ENCODE measurements around the gene PNMA6E. TPM values are rescaled to one million over a fixed set of nuclear protein-coding genes. Genes with fewer than 3 reads are reported as not detected.
"Not testable (repeated sequence)": the region's sequence is repeated elsewhere in the genome, so short reads cannot be mapped to it uniquely, and the experiment has no call there.

Gene PNMA6E
- total RNA-seq, 5 donors from 2014 or later (not counting 1 experiment from before 2014, with no cell fraction given), result not detected

DNA sequence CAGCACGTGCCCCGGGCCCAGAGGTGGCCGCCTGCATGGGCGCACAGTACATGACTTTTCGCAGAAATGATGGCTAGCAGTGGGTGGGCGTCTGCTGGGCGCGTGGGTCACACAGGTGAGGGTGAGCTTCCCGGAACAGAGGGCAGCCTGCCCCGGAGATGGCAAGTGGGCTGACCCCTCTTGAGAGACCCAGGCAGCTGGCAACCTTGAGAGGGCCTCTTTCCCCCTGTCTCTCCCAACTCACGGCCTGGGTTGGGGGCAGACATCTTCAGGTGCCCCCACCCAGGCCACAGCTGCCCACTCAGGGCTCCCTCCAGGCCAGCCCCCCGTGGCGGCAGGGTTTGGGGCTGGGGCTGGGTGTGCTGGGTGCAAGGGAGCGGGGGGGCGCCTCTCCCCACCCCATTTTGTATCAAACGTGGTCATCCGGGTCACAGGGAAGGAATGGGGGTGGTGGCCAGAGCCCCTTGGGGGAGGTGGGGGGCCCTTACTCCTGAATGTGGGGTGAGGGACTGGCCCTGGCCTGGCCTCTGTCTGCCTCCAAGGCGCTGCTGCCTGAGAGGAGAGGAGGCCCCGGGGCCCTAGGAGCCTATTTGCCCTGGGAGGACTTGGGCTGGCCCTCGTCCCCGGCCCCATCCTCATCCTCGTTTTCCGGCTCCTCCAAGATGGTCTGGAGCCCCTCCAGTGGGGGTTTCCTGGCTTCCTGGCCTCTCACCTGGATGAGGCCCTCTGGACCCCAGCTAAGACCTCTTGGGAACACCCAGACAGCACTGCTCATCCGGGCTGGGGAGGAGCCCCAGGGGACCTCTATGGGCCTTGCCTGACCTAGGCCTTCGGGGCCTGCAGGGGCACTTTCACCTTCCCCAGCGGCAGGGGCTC, 4.6 kb downstream of the PNMA6E start:
- no peak overlapping the region for H3K4me3 ChIP-seq (ENCODE audit: control insufficient read depth in 1 of 2, extremely low read depth in 1 of 2, low read length in 1 of 2)
- DNase-seq, result no peak
- peak in 1 of 4 experiments; percentile 32 for ATAC-seq (replicated peaks in 1 of 4)
- H3K9me3 Mint-ChIP-seq, result no peaks in the 10 kb centered on the region
- no peak overlapping the region for H3K27ac ChIP-seq (ENCODE audit: low read length)
- POLR2A ChIA-PET, result no interaction called here
- H3K4me1 ChIP-seq (ENCODE audit: control insufficient read depth in 1 of 2, extremely low read depth in 1 of 2, insufficient read depth in 2 of 2, low read length in 2 of 2), result peaks cover 0 to 3% of the 10 kb centered on the region in 2 experiments
- H3K27me3 Mint-ChIP-seq, result peaks cover 0 to 11% of the 10 kb centered on the region in 2 donors
- H3K27me3 ChIP-seq (replicated peaks in 1 of 2; ENCODE audit: control insufficient read depth in 2 of 2, extremely low read depth in 1 of 2, insufficient read depth in 2 of 2, low read length in 1 of 2), result peaks cover 0 to 3% of the 10 kb centered on the region in 2 experiments
- no peak overlapping the region for H3K4me3 Mint-ChIP-seq
- H3K36me3 ChIP-seq (ENCODE audit: control insufficient read depth in 2 of 2, extremely low read depth in 1 of 2, insufficient read depth in 1 of 2, low read length in 1 of 2), result no peaks in the 10 kb centered on the region
- H3K4me1 Mint-ChIP-seq, result peaks cover 0 to 3% (median 0%) of the 10 kb centered on the region in 3 donors
- H3K9me3 ChIP-seq, result no peaks in the 10 kb centered on the region
- CTCF ChIA-PET, result no interaction called here
- no peak overlapping the region for H3K27ac Mint-ChIP-seq
- no peaks in the 10 kb centered on the region for H3K36me3 Mint-ChIP-seq
- 80% methylated on average over 4 of the region's 26 CpGs for WGBS (ENCODE audit: insufficient coverage)

DNA sequence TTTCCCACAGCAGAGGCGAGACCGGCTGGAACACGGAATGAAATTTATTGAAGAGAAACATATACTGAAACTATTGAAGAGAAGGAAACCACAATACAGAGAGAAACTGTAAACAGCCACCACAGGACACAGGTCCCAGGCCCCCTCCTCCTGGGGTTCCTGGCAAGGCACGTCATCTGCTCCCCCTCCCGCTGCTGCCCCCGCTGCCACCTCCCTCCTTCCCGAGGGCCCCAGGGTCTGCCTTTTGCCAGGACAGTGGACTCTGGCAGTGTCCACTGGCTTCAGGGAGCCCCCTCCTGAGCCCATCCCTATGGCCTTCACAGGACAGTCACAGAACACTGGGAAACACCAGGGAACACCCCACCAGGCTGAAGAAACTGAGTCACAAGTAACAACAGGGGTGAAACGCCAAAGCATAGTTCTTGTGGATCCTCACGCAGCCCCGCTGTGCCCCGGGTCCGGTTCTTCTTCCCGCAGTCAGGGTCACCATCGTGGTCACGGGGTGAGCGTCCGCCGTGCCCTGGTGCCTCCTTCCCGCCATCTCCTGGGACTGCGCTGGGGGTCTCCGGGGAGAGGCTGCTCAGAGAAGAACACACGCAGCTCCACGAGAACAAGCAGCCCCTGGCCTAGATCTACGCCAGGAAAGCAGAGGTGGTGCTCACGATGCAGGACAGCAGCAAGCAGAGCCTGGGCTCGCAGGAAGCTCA, 5.4 kb downstream of the PNMA6E start:
- H3K9me3 ChIP-seq, result no peaks in the 10 kb centered on the region
- Mint-ChIP-seq H3K4me1 (peaks cover 0 to 3% (median 0%) of the 10 kb centered on the region in 3 donors), H3K9me3 (no peaks in the 10 kb centered on the region), H3K27ac (no peak overlapping the region), H3K27me3 (peaks cover 0 to 8% of the 10 kb centered on the region in 2 donors), H3K4me3 (no peak overlapping the region), H3K36me3 (no peaks in the 10 kb centered on the region)
- H3K27ac ChIP-seq (ENCODE audit: low read length), result no peak overlapping the region
- H3K36me3 ChIP-seq (ENCODE audit: control insufficient read depth in 2 of 2, extremely low read depth in 1 of 2, insufficient read depth in 1 of 2, low read length in 1 of 2), result no peaks in the 10 kb centered on the region
- H3K4me3 ChIP-seq (ENCODE audit: control insufficient read depth in 1 of 2, extremely low read depth in 1 of 2, low read length in 1 of 2), result no peak overlapping the region
- ChIA-PET POLR2A (no interaction called here), CTCF (no interaction called here)
- peaks cover 0 to 3% of the 10 kb centered on the region in 2 experiments for H3K27me3 ChIP-seq (replicated peaks in 1 of 2; ENCODE audit: control insufficient read depth in 2 of 2, extremely low read depth in 1 of 2, insufficient read depth in 2 of 2, low read length in 1 of 2)
- H3K4me1 ChIP-seq (ENCODE audit: control insufficient read depth in 1 of 2, extremely low read depth in 1 of 2, insufficient read depth in 2 of 2, low read length in 2 of 2), result peaks cover 0 to 3% of the 10 kb centered on the region in 2 experiments
- WGBS (ENCODE audit: insufficient coverage), result 61% methylated on average over 18 of the region's 26 CpGs
- ATAC-seq (replicated peaks in 1 of 4) (no peak), DNase-seq (no peak)

DNA sequence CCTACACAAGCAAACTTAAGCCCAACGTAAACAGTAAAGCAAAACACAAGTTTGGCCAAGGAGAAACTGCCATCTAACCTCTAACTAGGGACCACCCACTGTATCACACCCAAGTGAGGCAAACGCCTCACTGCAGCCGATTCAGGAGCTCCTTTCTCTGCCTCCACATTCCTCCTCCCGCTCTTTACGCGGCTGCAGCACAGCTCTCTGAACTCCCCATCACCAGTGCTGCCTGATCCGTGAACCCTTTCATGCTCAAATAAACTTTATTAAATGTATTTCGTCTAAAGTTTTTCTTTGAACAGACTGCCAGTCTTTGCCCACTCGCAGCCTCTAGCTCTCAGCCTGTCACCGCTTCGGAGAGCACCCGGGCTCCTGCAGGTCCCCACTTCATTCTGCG, 6.5 kb downstream of the PNMA6E start:
- H3K9me3 ChIP-seq, result no peaks in the 10 kb centered on the region
- no peak for DNase-seq
- no peak overlapping the region for H3K27ac Mint-ChIP-seq
- no peaks in the 10 kb centered on the region for H3K36me3 ChIP-seq (ENCODE audit: control insufficient read depth in 2 of 2, extremely low read depth in 1 of 2, insufficient read depth in 1 of 2, low read length in 1 of 2)
- ATAC-seq (replicated peaks in 1 of 4), result no peak
- H3K27me3 Mint-ChIP-seq, result peaks cover 0 to 8% of the 10 kb centered on the region in 2 donors
- no peak overlapping the region for H3K4me3 Mint-ChIP-seq
- ChIA-PET POLR2A (no interaction called here), CTCF (no interaction called here)
- H3K27ac ChIP-seq (ENCODE audit: low read length), result no peak overlapping the region
- H3K36me3 Mint-ChIP-seq, result no peaks in the 10 kb centered on the region
- H3K9me3 Mint-ChIP-seq, result no peaks in the 10 kb centered on the region
- WGBS (ENCODE audit: insufficient coverage), result 60% methylated on average over 1 of the region's 13 CpGs
- peaks cover 0 to 3% of the 10 kb centered on the region in 2 experiments for H3K27me3 ChIP-seq (replicated peaks in 1 of 2; ENCODE audit: control insufficient read depth in 2 of 2, extremely low read depth in 1 of 2, insufficient read depth in 2 of 2, low read length in 1 of 2)
- no peak overlapping the region for H3K4me3 ChIP-seq (ENCODE audit: control insufficient read depth in 1 of 2, extremely low read depth in 1 of 2, low read length in 1 of 2)
- H3K4me1 Mint-ChIP-seq, result peaks cover 0 to 3% (median 0%) of the 10 kb centered on the region in 3 donors
- H3K4me1 ChIP-seq (ENCODE audit: control insufficient read depth in 1 of 2, extremely low read depth in 1 of 2, insufficient read depth in 2 of 2, low read length in 2 of 2), result no peaks in the 10 kb centered on the region

DNA sequence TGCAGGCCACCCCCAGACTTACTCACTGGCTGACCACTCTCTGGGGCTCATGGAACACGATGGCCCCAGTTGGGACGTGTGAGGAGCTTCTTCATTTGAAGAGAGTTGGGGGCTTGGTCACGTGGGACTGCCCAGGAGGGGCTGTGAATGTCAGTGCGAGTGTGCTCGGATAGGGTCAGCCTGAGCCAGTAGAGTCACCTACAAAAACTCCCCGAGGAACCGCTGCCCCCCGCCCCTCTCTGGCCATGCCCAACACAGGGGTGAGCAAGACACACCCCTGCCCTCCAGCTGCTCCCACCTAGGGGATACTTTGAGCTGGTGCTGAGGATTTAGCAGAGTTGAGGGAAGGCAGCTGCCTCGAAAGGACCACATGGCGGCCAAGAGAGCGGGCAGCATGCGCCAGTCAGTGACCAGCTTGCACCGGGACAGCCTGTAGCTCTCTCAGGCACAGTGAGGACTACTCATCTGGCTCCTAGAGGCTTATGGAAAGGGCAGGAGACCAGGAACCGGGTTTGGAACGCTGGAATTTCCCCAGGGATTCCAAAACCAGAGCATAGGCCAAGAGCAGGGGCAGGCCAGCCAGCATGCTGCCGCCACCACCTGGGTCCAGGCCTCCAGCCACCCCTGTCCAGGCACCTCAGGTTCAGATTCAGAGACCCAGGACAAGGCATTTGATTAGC, 8.4 kb downstream of the PNMA6E start:
- POLR2A ChIA-PET, result no interaction called here
- H3K27me3 Mint-ChIP-seq, result peaks cover 0 to 5% of the 10 kb centered on the region in 2 donors
- no peak for DNase-seq
- CTCF ChIA-PET, result no interaction called here
- H3K4me1 Mint-ChIP-seq, result peaks cover 0 to 3% (median 0%) of the 10 kb centered on the region in 3 donors
- H3K27me3 ChIP-seq (replicated peaks in 1 of 2; ENCODE audit: control insufficient read depth in 2 of 2, extremely low read depth in 1 of 2, insufficient read depth in 2 of 2, low read length in 1 of 2), result peaks cover 0 to 5% of the 10 kb centered on the region in 2 experiments
- no peaks in the 10 kb centered on the region for H3K9me3 Mint-ChIP-seq
- no peak for ATAC-seq (replicated peaks in 1 of 4)
- H3K4me3 Mint-ChIP-seq, result no peak overlapping the region
- H3K27ac Mint-ChIP-seq, result no peak overlapping the region
- WGBS (ENCODE audit: insufficient coverage), result 87% methylated on average over 6 of the region's 16 CpGs
- no peaks in the 10 kb centered on the region for H3K36me3 Mint-ChIP-seq
- H3K4me1 ChIP-seq (ENCODE audit: control insufficient read depth in 1 of 2, extremely low read depth in 1 of 2, insufficient read depth in 2 of 2, low read length in 2 of 2), result no peaks in the 10 kb centered on the region
- H3K9me3 ChIP-seq, result no peaks in the 10 kb centered on the region
- H3K36me3 ChIP-seq (ENCODE audit: control insufficient read depth in 2 of 2, extremely low read depth in 1 of 2, insufficient read depth in 1 of 2, low read length in 1 of 2), result no peaks in the 10 kb centered on the region
- H3K27ac ChIP-seq (ENCODE audit: low read length), result no peak overlapping the region
- no peak overlapping the region for H3K4me3 ChIP-seq (ENCODE audit: control insufficient read depth in 1 of 2, extremely low read depth in 1 of 2, low read length in 1 of 2)

DNA sequence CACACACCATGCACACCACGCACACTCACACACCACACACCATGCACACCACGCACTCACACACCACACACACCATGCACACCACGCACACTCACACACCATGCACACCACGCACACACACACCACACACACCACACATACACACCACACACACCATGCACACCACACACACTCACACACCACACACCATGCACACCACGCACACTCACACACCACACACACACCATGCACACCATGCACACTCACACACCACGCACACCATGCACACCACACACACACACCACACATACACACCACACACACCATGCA, 11.7 kb downstream of the PNMA6E start:
- WGBS (ENCODE audit: insufficient coverage), result 100% methylated on average over 2 of the region's 6 CpGs
- H3K4me1 ChIP-seq (ENCODE audit: control insufficient read depth in 1 of 2, extremely low read depth in 1 of 2, insufficient read depth in 2 of 2, low read length in 2 of 2); H3K36me3 Mint-ChIP-seq; H3K4me3 Mint-ChIP-seq; ATAC-seq (replicated peaks in 1 of 4); H3K27ac Mint-ChIP-seq; H3K27me3 ChIP-seq (replicated peaks in 1 of 2; ENCODE audit: control insufficient read depth in 2 of 2, extremely low read depth in 1 of 2, insufficient read depth in 2 of 2, low read length in 1 of 2); H3K36me3 ChIP-seq (ENCODE audit: control insufficient read depth in 2 of 2, extremely low read depth in 1 of 2, insufficient read depth in 1 of 2, low read length in 1 of 2); H3K27me3 Mint-ChIP-seq; H3K9me3 ChIP-seq; H3K27ac ChIP-seq (ENCODE audit: low read length); H3K4me1 Mint-ChIP-seq; POLR2A ChIA-PET; H3K9me3 Mint-ChIP-seq; H3K4me3 ChIP-seq (ENCODE audit: control insufficient read depth in 1 of 2, extremely low read depth in 1 of 2, low read length in 1 of 2): not testable (repeated sequence)
- CTCF ChIA-PET, result interaction anchor here in 1 of 2 donors (0.6 kb wide), 1 partner anchor 227 kb away, joined by 3 read pairs; no protein-coding TSS in a partner anchor
- peak in 1 of 35 experiments; percentile 1 for DNase-seq

DNA sequence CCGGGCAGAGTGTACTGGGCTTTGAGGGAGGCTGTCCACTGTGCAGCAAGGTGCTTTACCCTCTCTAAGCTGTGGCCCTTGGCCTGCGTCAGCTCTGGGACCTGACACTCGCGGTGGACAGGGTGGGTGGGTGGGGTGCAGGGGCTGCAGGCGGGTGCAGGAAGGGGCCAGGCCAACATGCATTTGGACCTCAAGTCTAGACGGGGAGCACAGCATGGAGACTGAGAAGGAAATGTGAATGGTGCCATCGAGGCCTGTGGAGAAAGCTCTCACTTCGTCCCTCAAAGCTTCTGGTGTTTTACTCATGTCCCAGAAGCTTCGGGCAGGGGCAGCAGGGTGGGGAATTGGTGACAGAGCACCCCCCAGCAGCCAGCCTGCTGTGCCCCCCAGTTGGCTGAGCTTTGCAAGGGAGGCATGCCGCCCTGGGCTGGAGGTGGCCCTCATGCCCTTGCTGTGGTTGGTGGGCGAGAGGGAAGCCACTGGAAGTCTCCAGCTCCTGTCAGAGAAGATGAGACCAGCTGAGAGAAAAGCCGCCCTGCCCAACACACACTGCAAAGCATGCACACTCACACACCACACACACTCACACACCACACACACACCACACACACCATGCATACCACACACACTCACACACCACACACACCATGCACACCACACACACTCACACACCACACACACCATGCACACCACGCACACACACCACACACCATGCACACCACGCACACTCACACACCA, 12.3 kb downstream of the PNMA6E start:
- H3K27me3 ChIP-seq (replicated peaks in 1 of 2; ENCODE audit: control insufficient read depth in 2 of 2, extremely low read depth in 1 of 2, insufficient read depth in 2 of 2, low read length in 1 of 2), result peaks cover 0 to 2% of the 10 kb centered on the region in 2 experiments
- Mint-ChIP-seq H3K9me3 (no peaks in the 10 kb centered on the region), H3K27me3 (no peaks in the 10 kb centered on the region), H3K27ac (no peak overlapping the region), H3K4me1 (no peaks in the 10 kb centered on the region), H3K36me3 (no peaks in the 10 kb centered on the region), H3K4me3 (no peak overlapping the region)
- CTCF ChIA-PET, result interaction anchor here in 1 of 2 donors (0.6 kb wide), 1 partner anchor 228 kb away, joined by 3 read pairs; no protein-coding TSS in a partner anchor
- no peaks in the 10 kb centered on the region for H3K9me3 ChIP-seq
- no peaks in the 10 kb centered on the region for H3K4me1 ChIP-seq (ENCODE audit: control insufficient read depth in 1 of 2, extremely low read depth in 1 of 2, insufficient read depth in 2 of 2, low read length in 2 of 2)
- peak in 2 of 35 experiments; percentile 4 to 11 for DNase-seq
- no peaks in the 10 kb centered on the region for H3K36me3 ChIP-seq (ENCODE audit: control insufficient read depth in 2 of 2, extremely low read depth in 1 of 2, insufficient read depth in 1 of 2, low read length in 1 of 2)
- no peak overlapping the region for H3K27ac ChIP-seq (ENCODE audit: low read length)
- ATAC-seq (replicated peaks in 1 of 4), result no peak
- no peak overlapping the region for H3K4me3 ChIP-seq (ENCODE audit: control insufficient read depth in 1 of 2, extremely low read depth in 1 of 2, low read length in 1 of 2)
- POLR2A ChIA-PET, result no interaction called here
- 100% methylated on average over 2 of the region's 14 CpGs for WGBS (ENCODE audit: insufficient coverage)

All from T-cell (primary cell).